ENCODE data around the gene CST7.

GRCh38 chr20:24908642-24909041 lies 40.4 kb upstream of the CST7 start:
- TF ChIP-seq CTCF (IDR thresholded peaks at IDR 0.05; ENCODE audit: low read depth, low read length) = no peak
- no peak for TF ChIP-seq POLR2A (IDR thresholded peaks at IDR 0.05; ENCODE audit: extremely low read depth, insufficient read length)
- no peak for TF ChIP-seq MAX (IDR thresholded peaks at IDR 0.05; ENCODE audit: low read depth, low read length)

All from NB4 (cell line).